ENCODE data around the gene MT1E. TPM values are rescaled to one million over a fixed set of nuclear protein-coding genes. Genes with fewer than 3 reads are reported as not detected.
"Not testable (repeated sequence)": the region's sequence is repeated elsewhere in the genome, so short reads cannot be mapped to it uniquely, and the experiment has no call there.

Gene MT1E
- polyA plus RNA-seq, 1 donor: 26.6 TPM

GRCh38 chr16:56670620-56670934, 45.0 kb downstream of the MT1E start:
- no peak for DNase-seq

DNA sequence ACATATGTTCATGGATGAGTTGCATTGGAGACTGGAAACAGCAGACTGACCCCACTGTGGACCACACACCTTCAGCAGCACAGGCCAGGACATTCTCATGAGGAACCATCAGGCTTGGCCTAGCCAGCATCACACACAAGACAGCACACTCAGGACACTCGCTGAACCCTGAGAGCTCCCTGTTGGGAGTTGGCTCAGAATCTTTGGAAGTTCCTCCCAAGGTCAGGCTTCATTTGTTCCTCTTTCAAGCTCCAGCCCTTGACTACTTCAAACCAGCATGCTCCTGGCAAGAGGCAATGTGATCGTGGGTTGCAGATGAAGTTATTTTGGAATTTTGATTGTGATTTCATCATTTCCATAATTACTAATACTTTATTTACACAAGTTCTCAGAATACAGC, 46.1 kb downstream of the MT1E start:
- not testable (repeated sequence) for DNase-seq

GRCh38 chr16:56672171-56672570, 46.6 kb downstream of the MT1E start:
- not testable (repeated sequence) for DNase-seq

GRCh38 chr16:56672761-56673536, 47.4 kb downstream of the MT1E start:
- DNase-seq: no peak

- DNase-seq: no peak
Observed at GRCh38 chr16:56673921-56674320, 48.3 kb downstream of the MT1E start.

GRCh38 chr16:56674570-56674969, 49.0 kb downstream of the MT1E start:
- DNase-seq: not testable (repeated sequence)

- DNase-seq: no peak
Observed at GRCh38 chr16:56675685-56676210, 50.2 kb downstream of the MT1E start.

Other genes with a start within 250 kb of the MT1E start
- 143 TPM for gene AMFR, start 200.2 kb upstream of the MT1E start, polyA plus RNA-seq (ENCODE audit: insufficient read length)
- 155 TPM for gene NUDT21, start 174.4 kb upstream of the MT1E start, polyA plus RNA-seq (ENCODE audit: insufficient read length)
- 42.2 TPM for gene OGFOD1, start 174.2 kb upstream of the MT1E start, polyA plus RNA-seq (ENCODE audit: insufficient read length)
- 122 TPM for gene BBS2, start 105.8 kb upstream of the MT1E start, polyA plus RNA-seq (ENCODE audit: insufficient read length)
- gene MT4, start 60.7 kb upstream of the MT1E start, polyA plus RNA-seq (ENCODE audit: insufficient read length): not detected
- 1.5 TPM for gene MT3, start 36.3 kb upstream of the MT1E start, polyA plus RNA-seq (ENCODE audit: insufficient read length)
- gene MT2A, start 17.2 kb upstream of the MT1E start, polyA plus RNA-seq (ENCODE audit: insufficient read length): 19.0 TPM
- 0.30 TPM for gene MT1M, start 6.9 kb downstream of the MT1E start, polyA plus RNA-seq (ENCODE audit: insufficient read length)
- gene MT1A, start 12.9 kb downstream of the MT1E start, polyA plus RNA-seq (ENCODE audit: insufficient read length): not detected
- gene MT1B, start 26.1 kb downstream of the MT1E start, polyA plus RNA-seq (ENCODE audit: insufficient read length): 0.47 TPM
- gene MT1F, start 32.2 kb downstream of the MT1E start, polyA plus RNA-seq (ENCODE audit: insufficient read length): 57.5 TPM
- gene MT1G, start 42.3 kb downstream of the MT1E start, polyA plus RNA-seq (ENCODE audit: insufficient read length): 56.6 TPM
- gene MT1H, start 44.0 kb downstream of the MT1E start, polyA plus RNA-seq (ENCODE audit: insufficient read length): 15.7 TPM
- gene MT1X, start 56.7 kb downstream of the MT1E start, polyA plus RNA-seq (ENCODE audit: insufficient read length): 36.2 TPM
- 101 TPM for gene NUP93, start 104.3 kb downstream of the MT1E start, polyA plus RNA-seq (ENCODE audit: insufficient read length)
- 26.3 TPM for gene SLC12A3, start 239.4 kb downstream of the MT1E start, polyA plus RNA-seq (ENCODE audit: insufficient read length)

Data from left kidney (tissue), 2 donors.